ENCODE data around the gene CMTM5.

DNA sequence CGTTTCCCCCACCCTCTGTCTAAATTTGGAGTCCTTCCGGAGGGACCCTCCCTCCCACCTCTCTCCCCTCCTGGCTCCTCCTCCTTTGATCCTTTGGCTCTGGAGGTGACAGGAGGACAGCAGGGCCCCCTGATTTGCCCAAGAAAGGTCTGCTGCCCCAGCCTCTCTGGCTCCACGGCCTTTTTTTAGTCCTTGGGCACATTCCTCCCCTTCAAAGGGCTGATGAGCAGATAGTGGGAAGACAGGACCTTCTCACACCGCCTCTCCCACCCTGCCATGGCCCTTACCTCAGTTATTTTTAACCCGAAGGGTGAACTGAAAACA lies 31.4 kb downstream of the CMTM5 start:
- TF ChIP-seq, protein P1, sequence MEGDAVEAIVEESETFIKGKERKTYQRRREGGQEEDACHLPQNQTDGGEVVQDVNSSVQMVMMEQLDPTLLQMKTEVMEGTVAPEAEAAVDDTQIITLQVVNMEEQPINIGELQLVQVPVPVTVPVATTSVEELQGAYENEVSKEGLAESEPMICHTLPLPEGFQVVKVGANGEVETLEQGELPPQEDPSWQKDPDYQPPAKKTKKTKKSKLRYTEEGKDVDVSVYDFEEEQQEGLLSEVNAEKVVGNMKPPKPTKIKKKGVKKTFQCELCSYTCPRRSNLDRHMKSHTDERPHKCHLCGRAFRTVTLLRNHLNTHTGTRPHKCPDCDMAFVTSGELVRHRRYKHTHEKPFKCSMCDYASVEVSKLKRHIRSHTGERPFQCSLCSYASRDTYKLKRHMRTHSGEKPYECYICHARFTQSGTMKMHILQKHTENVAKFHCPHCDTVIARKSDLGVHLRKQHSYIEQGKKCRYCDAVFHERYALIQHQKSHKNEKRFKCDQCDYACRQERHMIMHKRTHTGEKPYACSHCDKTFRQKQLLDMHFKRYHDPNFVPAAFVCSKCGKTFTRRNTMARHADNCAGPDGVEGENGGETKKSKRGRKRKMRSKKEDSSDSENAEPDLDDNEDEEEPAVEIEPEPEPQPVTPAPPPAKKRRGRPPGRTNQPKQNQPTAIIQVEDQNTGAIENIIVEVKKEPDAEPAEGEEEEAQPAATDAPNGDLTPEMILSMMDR (IDR thresholded peaks at IDR 0.05): no peak
- no peak for TF ChIP-seq POLR2AphosphoS5 (IDR thresholded peaks at IDR 0.05; ENCODE audit: low read depth, low read length)
